HG03025 (cell line): ENCODE data around the gene ZNF350.
"Not testable (repeated sequence)": the region's sequence is repeated elsewhere in the genome, so short reads cannot be mapped to it uniquely, and the experiment has no call there.

Experiments used
- ATAC-seq: cut with Tn5 transposase; IDR thresholded peaks from one replicate; pipeline ENCODE4 v1.9.1; 2021; ENCODE audit warnings: mild to moderate bottlenecking, moderate library complexity; ENCODE audit not compliant: unreplicated experiment, low FRiP score

ZNF350 gene

DNA sequence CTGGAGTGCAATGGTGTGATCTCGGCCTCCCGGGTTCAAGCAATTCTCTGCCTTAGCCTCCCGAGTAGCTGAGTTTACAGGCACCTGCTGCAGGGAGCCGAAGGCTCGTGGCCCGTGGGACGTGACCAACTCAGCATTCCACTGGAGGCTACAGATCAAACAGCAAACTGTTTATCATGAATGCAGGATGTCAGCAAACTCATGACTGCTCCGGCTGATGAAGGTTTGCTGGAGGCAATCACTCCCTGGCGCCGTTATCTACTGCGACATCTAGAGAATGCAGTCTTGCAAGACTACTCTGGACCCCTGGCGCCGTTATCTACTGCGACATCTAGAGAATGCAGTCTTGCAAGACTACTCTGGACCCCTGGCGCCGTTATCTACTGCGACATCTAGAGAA lies 10.9 kb downstream of the ZNF350 start:
- ATAC-seq = not testable (repeated sequence)

DNA sequence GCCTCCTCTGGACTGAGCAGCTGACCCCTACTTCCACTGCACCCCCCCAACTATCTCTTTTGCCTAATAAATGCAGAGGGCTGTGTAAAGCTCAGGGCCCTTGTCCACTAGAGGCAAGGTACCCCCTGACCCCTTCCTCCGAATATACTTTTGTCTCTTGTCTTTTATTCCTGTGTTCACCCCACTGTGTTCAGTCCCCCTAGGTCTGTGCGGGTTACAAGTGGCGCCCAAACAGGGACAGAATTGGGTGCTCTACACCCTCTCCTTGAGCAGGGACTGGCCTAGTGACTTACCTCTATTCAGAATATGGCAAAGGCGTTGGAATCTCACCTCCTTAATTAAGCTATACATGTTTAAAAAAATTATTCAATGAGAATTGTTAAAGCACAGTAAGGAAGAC lies 15.0 kb downstream of the ZNF350 start:
- ATAC-seq = no peak

DNA sequence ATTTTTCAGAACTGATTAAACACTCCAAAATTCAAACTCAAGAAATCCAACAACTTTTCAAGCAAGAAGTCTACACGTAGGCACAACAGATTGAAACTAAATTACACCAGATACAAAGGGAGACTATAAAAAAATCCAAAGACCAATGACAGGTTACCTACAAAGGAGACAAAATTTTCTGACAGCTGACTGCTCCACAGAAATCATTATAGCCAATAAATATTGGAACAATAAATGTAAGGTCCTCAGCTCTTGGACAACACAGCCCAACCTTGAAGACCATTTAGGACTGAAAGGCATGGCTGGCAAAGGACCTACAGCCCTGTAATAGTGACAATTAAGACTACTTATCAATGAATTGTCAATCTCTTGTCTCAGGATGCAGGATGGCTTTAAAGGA lies 15.9 kb downstream of the ZNF350 start:
- no peak for ATAC-seq

DNA sequence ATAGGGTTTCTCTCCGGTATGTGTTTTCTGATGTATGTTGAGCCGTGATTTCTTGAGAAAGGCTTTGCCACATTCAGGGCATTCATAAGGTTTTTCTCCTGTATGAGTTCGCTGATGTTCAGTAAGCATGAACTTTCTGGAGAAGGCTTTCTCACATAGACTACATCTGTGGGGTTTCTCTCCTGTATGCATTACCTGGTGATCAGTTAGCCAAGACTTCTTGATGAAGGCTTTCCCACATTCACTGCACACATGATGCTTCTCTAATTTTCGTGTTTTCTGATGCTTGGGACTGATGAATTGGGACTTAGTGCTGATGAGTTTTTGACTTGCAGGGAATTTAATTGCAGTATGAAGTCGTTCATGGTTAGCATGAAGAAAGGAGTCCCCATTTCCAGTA lies 21.1 kb downstream of the ZNF350 start:
- ATAC-seq = no peak

DNA sequence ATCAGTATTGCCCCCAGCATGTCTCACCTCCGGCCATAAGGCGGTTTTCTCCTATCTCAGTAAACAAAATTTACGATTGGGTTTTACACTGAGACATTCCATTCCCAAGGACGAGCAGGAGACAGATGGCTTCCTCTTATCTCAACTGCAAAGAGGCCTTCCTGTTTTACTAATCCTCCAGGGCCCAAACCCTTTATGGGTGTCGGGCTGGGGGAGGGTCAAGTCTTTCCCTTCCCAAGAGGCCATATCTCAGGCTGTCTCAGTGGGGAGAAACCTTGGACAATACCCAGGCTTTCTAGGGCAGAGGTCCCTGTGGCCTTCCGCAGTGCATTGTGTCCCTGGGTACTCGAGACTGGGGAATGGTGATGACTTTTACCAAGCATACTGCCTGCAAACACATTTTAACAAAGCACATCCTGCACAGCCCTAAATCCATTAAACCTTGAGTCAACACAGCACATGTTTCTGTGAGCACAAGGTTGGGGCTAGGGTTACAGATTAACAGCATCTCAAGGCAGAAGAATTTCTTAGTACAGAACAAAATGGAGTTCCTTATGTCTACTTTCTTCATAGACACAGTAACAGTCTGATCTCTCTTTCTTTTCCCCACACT lies 25.9 kb downstream of the ZNF350 start:
- ATAC-seq = not testable (repeated sequence)

DNA sequence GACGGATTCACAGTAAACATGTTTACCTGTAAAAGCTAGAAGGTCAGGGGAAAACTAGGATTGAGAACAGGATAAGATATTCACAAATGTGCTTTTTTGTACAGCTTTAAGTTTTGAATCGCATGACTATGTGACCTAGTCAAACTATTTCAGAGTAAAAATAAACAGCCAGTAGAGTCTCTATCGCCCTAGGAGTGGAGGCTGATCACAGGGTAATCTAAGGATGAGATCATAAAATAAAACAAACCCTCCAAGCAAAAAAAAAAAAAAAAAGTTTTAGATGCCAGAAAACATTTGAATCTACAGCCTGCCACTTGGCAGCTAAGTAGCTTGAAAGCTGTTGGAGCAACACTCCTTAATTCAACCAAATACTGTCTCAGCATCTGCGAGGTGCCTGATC lies 26.8 kb downstream of the ZNF350 start:
- no peak for ATAC-seq

DNA sequence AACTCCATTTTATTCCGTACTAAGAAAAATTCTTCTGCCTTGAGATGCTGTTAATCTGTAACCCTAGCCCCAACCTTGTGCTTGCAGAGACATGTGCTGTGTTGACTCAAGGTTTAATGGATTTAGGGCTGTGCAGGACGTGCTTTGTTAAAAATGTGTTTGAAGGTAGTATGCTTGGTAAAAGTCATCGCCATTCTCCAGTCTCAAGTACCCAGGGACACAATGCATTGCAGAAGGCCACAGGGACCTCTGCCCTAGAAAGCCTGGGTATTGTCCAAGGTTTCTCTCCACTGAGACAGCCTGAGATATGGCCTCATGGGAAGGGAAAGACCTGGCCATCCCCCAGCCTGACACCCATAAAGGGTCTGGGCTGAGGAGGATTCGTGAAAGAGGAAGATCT lies 28.8 kb downstream of the ZNF350 start:
- ATAC-seq = not testable (repeated sequence)

DNA sequence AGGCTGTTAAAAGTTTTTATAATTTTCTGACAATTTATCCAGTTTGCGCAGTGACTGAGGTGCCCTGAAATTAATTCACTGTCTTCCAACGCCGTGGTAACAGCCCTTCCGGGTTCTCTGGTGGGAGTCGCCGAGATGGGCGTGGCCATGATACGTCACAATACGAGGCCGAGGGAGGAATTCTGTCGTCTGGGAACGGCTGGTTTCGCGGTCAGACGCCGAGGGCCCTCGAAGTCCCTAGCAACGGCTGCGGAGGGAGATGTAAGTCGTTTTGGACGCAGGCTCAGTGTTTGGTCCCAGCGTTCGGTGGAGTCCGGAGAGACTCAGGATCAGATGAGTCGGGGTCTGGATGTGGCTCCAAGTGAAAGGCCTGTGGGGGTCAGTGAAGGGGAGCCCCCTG lies 37.7 kb downstream of the ZNF350 start:
- ATAC-seq = no peak

DNA sequence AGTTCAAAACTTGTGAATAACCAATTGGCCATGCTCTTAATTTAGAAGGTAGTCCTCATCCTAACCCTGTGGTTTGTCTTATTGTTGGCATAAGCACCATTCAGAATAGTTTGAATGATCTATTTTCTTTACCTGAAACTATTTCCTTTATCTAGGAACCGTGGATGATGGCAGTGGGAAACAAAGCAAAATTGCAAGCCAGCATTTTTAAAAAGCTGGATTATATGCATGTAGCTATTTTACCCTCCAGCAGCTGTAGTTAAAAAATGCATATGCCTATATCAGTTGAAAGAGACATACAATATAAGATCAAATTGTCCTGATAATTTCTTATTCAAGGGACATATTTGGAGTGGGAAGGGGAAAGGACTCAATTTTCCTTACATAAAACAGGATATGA lies 40.0 kb downstream of the ZNF350 start:
- ATAC-seq = no peak

DNA sequence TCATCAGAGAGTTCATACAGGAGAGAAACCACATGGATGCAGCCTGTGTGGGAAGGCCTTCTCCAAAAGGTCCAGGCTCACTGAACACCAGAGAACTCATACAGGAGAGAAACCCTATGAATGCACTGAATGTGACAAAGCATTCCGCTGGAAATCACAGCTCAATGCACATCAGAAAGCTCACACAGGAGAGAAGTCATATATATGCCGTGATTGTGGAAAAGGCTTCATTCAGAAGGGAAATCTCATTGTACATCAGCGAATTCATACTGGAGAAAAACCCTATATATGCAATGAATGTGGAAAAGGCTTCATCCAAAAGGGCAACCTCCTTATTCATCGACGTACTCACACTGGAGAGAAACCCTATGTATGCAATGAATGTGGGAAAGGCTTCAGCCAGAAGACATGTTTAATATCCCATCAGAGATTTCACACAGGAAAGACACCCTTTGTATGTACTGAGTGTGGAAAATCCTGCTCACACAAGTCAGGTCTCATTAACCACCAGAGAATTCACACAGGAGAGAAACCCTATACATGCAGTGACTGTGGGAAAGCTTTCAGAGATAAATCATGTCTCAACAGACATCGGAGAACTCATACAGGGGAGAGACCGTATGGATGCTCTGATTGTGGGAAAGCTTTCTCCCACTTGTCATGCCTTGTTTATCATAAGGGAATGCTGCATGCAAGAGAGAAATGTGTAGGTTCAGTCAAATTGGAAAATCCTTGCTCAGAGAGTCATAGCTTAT lies 41.7 kb downstream of the ZNF350 start:
- ATAC-seq = no peak

DNA sequence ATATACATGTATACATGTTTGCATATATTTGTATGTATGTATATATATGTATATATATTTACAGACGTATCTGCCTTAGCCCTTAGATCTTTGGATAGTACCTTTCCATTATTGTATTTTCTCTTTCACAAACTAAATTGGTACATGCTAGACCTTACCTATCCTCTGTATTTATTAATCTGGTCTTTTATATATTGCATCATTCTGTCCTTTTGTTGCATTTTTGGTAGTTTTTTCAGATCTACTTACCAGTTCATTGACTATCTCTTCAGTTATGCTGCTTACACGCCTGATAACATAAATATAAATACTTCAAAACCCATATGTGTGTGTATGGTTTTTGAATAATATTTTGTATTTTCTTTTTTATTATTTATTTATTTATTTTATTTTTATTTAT lies 47.7 kb downstream of the ZNF350 start:
- no peak for ATAC-seq

DNA sequence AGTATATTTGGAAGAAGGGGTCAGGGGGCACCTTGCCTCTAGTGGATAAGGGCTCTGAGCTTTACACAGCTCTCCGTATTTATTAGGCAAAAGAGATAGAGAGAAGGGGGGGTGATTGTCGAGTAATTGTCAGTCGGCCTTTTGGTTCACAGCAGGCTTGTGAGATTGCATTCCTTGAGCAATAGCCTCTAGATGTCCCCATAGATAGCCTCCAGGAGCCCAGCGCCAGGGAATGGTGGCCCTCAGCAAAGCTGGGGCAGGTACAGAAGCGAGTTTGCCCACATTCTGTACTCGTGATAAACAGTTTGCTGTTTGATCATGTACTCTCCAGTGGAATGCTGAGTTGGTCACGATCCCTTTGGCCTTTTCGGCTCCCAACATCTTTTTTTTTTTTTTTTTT lies 54.7 kb downstream of the ZNF350 start:
- no peak for ATAC-seq

DNA sequence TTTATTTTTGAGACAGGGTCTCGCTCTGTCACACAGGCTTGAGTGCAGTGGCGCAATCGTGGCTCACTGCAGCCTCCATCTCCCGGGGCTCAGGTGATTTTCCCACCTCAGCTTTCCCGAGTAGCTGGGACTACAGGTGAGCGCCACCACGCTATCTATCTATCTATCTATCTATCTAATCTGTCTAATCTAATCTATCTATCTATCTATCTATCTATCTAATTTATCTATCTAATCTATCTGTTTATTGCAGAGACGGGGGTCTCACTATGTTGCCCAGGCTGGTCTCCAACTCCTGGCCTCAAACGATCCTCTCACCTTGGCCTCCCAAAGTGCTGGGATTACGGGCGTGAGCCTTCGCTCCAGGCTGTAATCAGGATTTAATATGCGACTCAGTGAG lies 58.8 kb downstream of the ZNF350 start:
- ATAC-seq = no peak

DNA sequence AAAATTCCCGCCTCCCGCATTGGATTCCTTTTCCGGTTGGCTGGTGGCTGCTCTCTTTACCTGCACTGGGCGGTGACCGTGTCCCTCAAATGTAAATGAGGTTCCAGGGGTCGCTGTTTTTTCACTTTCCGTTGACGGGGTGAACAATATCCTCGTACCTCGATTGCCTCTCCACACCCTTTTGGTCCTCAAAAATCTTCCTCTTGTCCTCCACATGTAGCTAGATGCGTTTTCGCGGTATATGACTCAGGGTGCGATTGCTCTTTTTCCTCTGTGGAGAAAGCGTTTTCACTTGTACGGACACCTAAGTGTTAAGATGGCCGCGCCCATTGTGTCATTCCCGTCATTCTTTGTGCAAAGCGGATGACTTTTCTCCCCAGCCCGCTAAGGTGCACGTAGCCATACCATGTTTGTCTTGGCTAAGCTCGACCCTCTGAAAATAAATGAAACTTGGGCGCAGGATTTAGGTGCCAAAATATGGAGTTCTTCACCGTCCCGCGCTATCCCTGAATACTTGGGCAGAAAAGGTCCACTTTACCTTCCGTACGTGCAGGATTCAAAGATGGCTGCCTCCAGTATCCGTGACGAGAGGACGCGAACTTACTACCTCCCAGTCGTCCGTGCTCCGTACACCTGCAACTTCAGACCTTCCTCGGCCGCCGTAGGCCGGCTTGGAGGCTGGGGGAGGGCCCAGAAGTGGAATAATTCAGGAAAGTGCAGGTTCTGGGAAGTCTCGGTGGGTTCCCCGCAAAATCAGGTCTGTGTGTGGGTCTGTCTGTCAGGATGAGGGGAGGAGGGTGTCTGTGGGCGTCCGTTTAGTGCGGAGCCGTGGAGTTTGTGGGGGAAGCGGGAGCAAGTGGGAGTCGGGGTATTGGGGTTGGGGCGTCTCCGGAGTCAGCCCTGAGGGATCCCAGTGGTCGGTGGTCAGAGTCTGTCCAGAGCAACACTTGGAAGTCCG lies 59.6 kb downstream of the ZNF350 start, which contains the start of gene ZNF613:
ZNF613 (plus strand) TSS at position 689 of the 958 bp plus-strand sequence. CDS start 8,749 bp downstream, outside the sequence.
- ATAC-seq = peak; percentile 77

DNA sequence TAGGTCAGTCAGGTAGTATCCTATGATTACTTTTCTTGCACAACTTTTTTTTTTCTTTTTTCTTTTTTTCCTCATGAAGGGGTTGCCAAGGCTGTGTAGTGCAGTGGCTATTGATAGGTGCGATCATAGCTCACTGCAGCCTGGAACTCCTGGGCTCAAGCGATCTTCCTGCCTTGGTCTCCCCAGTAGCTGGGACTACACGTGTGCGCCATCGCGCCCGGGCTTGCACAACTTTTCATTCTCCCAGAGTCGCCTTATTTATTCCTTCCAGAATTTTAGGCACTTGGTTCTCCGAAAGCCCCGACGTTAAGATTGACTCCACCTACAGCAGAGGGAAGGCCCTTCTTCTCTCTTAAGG lies 60.2 kb downstream of the ZNF350 start:
- no peak for ATAC-seq

DNA sequence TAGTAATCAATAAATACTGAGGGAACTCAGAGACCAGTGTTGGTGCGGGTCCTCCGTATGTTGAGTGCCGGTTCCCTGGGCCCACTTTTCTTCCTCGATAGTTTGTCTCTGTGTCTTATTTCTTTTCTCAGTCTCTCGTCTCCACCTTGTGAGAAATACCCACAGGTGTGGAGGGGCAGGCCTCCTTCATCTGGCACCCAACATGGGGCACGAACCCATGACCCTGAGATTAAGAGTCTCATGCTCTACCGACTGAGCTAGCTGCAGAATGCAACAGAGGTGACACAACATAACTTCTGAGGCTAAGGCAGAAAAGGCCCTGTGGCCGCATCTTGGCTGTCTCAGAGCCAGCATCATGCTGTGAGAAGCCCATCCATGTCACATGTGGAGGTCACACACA lies 64.7 kb downstream of the ZNF350 start:
- no peak for ATAC-seq

DNA sequence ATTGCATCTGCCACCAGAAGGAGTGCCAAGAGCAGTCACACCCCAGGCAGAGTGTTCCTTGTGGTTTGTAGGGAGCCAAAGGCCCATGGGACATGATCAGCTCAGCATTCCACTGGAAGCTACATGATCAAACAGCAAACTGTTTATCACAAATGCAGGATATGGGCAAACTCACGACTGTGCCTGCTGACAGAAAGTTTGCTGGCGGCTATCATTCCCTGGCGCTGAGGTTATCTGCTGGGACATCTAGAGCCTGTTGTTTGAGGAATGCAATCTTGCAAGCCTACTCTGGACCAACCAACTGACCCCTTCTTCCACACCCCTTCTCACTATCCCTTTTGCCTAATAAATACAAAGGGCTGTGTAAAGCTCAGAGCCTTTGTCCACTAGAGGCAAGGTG lies 67.0 kb downstream of the ZNF350 start:
- ATAC-seq = no peak

DNA sequence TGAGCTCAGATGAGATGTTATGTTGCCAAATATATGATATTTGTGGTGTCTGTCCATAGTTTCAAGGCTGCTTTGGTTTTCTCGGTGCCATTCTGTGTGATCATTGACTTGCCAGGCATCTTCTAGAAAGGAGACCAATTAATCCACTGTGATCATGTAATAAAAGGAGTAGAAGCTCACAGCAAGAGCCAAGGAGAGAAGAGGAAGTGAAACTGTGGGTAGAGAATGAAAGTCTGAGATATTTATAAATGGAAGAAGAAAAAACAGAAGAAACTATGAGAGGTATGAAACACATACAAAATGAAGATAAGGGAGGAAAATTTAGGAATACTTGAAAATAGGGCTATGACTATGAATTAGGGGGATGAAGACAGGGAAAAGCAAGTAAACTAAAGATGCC lies 70.5 kb downstream of the ZNF350 start:
- no peak for ATAC-seq

DNA sequence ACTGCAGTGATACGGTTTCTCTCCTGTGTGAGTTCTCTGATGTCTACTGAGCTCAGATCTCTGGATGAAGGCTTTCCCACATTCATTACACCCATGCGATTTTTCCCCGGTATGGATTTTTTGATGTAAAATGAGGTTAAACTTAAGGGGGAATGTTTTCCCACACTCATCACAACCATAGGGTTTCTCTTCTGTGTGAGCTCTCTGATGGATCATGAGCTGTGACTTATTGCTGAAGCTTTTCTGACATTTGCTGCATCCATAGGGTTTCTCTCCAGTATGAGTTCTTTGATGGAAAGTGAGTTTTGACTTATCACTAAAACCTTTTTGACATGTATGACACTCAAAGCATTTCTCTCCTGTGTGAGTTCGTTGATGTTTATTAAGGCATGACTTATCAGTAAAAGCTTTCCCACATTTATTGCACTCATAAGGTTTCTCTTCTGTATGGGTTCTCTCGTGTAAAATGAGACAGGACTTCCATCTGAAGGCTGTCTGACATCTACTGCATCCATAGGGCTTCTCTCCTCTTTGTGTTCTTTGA lies 71.2 kb downstream of the ZNF350 start:
- no peak for ATAC-seq
